GM10847 (cell line): ENCODE results near the gene MN1.

Experiments
- POLR2A ChIP-seq: IDR thresholded peaks from 2 replicates; pipeline ENCODE4 v1.6.1; 2011; ENCODE audit not compliant: insufficient read length; ENCODE audit errors: extremely low read depth

The MN1 gene

DNA sequence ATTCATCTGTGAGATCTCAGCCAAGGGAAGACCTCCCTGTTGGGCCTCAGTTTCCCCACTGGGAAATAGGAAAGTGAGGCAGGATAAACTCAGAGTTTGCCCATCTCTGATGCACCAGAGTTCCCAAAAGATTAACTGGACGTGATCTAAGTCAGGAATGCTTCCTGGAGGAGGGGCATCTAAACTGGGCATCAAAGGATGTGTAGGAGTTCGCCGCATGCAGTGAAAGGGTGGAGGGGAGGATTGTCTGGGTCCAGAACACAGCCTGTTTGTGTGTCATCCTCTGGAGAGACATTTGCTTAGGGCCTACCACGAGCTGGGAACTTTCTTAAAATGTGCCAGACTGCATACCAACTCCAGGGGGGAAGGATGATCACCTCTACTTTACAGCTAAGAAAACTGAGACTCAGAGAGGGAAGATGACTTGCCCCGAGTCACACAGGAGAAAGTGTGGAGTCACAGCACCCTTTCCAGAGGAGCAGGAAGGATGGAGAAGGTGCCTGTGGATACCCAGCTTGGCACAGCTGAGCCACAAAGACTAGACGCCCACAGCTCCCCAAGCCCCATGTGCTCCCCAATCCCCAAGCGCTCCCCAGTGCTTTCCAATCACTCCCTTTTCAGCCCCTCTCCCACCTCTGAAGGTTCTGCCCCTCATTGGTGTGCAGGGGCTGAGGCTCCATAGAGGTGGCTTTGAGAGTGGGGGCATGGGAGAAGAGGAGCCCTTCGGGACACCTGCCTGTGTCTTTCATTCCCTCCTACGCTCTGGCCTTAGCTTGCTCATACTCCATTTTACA lies 50.1 kb downstream of the MN1 start:
- TF ChIP-seq POLR2A, result no peak

DNA sequence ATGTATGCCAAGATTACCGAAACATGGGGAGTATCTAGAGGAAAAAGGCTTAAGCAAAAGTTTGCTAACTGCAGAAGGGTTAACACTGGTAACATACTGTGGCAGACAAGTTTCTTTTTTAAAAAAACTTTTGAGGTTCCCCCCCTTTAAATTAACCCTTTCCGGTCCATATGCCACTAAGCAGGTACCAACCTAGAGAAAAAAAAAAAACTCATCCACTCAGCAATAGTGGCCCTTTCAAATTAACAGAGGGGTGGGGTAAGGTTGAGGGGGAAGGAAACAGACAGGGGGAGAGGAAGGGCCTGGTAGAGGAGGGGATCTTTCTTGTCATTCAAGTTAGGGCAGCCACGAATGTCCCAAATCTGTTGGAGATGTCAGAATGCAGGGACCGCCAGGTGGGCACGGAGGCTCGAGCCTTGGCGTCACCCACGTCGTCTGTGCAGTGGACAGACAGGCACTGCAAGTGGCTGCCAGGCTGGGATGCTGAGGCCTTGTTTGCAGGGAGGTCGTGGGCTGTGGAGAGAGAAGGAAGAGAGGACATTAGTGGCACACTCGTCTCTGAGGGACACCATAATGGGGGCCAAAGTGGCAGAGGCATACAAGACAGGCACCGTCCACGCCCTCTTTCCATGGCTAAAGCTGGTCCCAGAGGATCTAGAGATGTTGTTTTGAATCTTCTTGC lies 50.8 kb downstream of the MN1 start:
- no peak for TF ChIP-seq POLR2A

DNA sequence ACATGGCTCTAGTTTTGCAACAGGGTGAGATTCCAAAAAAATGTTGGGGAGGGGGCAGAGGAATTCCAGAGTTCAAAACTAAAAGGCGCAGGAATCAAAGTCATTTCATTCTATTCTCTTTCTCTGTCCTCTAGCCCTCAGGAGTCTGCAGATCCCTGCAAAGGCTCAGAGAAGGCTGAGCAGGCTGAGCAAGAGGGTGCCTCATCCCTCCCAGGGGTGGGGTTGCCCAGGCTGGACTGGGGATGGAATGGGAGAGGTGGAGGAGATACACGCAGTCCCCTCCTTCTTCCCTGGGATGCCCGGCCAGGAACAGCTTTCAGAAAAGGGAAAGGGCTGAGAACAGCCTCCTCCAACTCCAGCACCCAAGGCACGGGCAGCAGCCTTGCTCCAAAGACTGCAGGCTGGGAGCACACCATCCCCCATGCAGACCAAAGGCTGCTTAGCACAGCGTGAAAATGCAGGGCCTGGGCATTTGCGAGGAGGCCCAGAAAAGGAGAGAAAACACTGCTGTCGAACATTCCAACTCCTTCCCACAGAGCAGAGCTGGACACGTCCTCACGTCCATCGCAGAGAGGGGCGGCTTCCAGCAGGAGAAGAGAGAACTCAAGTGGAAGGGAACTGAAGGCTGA lies 51.8 kb downstream of the MN1 start:
- TF ChIP-seq POLR2A, result no peak

GRCh38 chr22:27748751-27749191 lies 52.8 kb downstream of the MN1 start:
- TF ChIP-seq POLR2A, result no peak

GRCh38 chr22:27748349-27748748 lies 53.2 kb downstream of the MN1 start:
- no peak for TF ChIP-seq POLR2A

- no peak for TF ChIP-seq POLR2A
Measured at GRCh38 chr22:27747396-27748221, 53.9 kb downstream of the MN1 start.

- TF ChIP-seq POLR2A, result no peak
Measured at GRCh38 chr22:27746918-27747317, 54.6 kb downstream of the MN1 start.

DNA sequence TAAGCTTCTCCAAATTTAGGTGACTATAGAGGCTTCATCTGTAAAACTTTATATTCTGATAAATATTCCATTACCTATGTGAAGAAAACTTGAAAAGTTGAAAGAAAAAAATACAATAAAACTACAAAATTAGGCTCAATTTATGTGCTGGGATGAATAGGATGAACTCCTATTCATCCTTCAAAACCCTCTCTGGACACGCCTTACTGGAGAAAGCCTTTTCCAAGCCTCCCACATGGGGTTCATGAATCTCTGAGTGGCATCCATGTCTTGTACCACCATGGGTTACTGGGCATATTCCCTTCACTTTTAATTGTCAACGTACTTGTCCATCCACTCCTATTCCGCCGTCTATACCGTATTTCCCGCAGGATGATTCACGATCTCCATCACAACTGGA lies 55.7 kb downstream of the MN1 start:
- TF ChIP-seq POLR2A, result no peak

GRCh38 chr22:27745154-27745553 lies 56.4 kb downstream of the MN1 start:
- TF ChIP-seq POLR2A, result no peak

DNA sequence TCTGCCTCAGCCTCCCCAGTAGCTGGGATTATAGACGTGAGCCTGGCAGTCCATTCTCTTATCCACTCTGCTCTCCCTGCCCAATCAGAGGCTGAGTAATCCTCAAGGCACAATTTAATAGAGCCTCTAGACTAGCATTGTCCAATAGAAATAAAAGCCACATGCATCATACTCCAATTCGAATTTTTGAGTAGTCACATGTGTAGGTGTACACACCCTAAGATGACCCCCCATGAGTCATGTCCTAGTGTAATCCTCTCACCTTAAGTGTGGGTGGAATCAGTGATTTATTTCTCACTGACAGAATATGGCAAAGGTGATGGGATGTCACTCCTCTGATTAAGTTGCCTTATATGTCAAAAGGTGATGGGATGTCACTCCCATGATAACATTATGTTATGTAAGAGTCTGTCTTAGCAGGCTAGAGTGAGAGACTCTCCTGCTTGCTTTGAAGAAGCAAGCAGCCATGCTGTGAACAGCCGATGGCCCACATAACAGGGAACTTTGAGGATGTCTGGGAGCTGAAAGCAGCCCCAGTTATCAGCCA lies 61.3 kb downstream of the MN1 start:
- TF ChIP-seq POLR2A, result no peak

GRCh38 chr22:27737521-27737920 lies 64.0 kb downstream of the MN1 start:
- no peak for TF ChIP-seq POLR2A

DNA sequence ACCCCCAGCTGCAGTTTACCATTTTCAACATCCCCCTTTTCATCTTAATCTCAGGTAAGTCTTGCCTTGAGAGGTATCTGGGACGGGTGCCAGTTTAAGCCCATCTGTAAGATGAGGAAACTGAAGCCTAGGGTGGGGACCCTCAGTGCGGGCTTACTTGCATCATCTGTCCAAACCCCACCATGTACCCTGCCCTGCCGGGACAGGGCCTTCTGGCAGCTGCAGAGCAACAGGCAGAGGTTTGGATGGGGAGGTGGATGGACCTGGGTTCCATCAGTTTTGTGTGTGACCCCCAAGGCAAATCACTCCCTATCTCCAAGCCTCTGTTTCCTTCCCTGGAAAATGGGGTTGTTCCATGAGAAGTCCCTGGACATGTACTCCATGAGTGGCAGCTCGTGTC lies 67.5 kb downstream of the MN1 start:
- no peak for TF ChIP-seq POLR2A

DNA sequence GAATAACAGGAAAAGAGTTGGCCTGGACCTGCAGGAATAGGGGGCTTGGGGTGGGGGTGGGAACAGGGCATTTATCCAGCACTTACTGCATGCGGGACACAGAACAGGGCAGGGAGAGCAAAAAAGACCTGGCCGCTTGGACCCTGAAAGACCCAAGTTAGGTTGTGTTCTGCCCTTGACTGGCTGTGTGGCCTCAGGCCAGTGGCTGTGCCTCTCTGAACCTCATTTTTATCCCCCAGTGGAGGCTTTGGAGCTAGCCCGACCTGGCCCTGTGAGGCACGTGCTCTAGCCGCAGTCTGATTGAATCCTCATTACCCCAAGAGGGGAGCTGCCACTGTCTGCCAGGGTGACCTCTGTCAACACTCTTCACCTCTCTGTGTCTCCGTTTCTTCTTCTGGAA lies 68.7 kb downstream of the MN1 start:
- TF ChIP-seq POLR2A, result no peak

DNA sequence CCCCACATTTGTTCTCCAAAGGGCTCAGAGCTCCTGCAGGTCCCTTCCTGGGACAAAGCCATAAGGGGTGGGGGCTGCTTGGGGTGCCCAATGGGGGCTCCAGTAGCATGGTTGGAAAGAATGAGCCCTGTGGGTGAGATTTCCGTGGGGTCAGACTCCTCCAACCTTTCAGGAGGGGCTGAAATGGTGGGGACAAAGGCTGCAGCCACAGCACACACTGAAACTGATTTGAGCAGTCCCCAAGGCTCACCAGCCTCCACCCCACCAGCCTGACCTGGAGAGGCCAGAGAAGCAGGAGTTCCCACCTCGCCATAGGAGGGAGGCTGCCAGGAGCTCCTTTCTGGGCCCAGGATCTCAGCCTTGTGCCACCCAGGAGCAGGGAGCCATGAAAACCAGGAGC lies 69.2 kb downstream of the MN1 start:
- no peak for TF ChIP-seq POLR2A

GRCh38 chr22:27731621-27732020 lies 69.9 kb downstream of the MN1 start:
- no peak for TF ChIP-seq POLR2A

- no peak for TF ChIP-seq POLR2A
Measured at GRCh38 chr22:27730641-27731433, 70.7 kb downstream of the MN1 start.
